ENCODE data around the gene C10orf105. TPM values are rescaled to one million over a fixed set of nuclear protein-coding genes. Genes with fewer than 3 reads are reported as not detected.
A peak's percentile ranks its signal among the peaks of the same experiment; 100 is the strongest.

C10orf105 gene
- total RNA-seq, 1 donor from 2014 or later, result 0.33 TPM

- no peaks in the 10 kb centered on the region for H3K9me3 Mint-ChIP-seq
- no peaks in the 10 kb centered on the region for H3K36me3 Mint-ChIP-seq (ENCODE audit: low read depth)
- H3K4me1 Mint-ChIP-seq, result peaks cover 22% of the 10 kb centered on the region
- no peaks in the 10 kb centered on the region for H3K27me3 Mint-ChIP-seq
- H3K4me3 Mint-ChIP-seq, result no peak overlapping the region
- no peak for DNase-seq
- no peak overlapping the region for H3K27ac Mint-ChIP-seq
- intact Hi-C loops (cut with micrococcal nuclease), result no loop called here
Measured at GRCh38 chr10:71701496-71702132, 18.0 kb downstream of the C10orf105 start.

GRCh38 chr10:71700731-71701368 is 18.7 kb downstream of the C10orf105 start:
- no peak for DNase-seq
- Mint-ChIP-seq H3K9me3 (no peaks in the 10 kb centered on the region), H3K36me3 (ENCODE audit: low read depth) (no peaks in the 10 kb centered on the region), H3K27me3 (no peaks in the 10 kb centered on the region), H3K27ac (no peak overlapping the region), H3K4me3 (no peak overlapping the region), H3K4me1 (peaks cover 23% of the 10 kb centered on the region)
- intact Hi-C loops (cut with micrococcal nuclease), result no loop called here

DNA sequence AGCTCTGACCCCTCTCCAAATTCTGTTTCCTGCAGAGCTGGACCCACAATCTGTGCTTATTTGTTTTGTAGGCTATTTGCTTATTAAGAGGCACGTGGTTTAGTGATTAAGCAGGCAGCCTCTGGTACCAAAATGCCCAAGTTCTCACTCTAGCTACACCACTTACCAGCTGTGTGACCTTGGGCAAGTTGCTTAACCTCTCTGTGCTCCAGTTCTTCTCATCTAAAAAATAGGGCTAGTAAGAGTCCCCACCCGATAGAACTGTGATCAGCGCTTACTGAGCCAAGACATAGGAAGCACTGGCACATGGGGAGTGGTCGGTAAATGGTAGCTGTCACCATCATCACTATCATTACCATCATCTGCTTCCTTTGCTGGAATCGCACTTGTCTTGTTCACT is 20.8 kb downstream of the C10orf105 start:
- Mint-ChIP-seq H3K36me3 (ENCODE audit: low read depth) (no peaks in the 10 kb centered on the region), H3K27ac (peak overlapping the region; percentile 48), H3K9me3 (no peaks in the 10 kb centered on the region), H3K4me3 (peak overlapping the region; percentile 37), H3K27me3 (no peaks in the 10 kb centered on the region), H3K4me1 (peaks cover 36% of the 10 kb centered on the region)
- intact Hi-C loops (cut with micrococcal nuclease), result loop anchor here (2.0 to 5.0 kb wide), 2 partner anchors 74 to 114 kb away; partner anchors contain the start of gene VSIR
- no peak for DNase-seq

DNA sequence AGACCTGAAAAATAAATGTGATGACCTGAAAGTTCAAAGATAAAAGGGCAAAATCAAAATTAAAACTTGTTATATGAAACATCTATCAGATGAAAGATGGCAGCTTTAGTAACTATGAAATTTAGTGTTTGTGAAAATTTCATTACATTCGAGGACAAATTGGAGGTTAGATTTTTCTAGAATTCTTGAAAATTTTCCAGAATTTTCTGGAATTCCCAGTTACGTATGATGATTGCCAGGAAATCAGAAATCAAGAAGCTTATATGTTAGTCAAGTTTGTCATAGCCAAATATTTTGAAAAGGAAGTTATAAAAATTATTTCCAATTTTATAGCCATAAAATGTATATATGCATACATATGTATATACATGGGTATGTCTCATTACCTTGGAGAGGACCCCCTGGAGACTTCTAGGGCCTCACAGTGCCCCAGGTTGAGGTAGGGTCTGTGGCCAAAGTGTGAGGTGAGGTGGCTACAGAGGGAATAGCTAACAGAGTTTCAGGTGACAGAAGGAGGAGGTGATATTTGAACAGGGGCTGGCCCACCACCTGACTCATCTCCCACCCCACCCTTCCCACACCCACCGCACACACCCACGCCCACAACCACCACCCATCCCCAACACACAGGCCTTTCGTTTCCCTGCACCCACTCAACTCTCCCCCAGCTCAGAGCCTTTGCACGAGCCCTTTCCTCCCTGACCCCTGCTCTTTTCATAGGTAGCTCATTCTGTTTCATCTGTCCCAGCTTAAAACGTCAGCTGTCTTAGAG is 21.5 kb downstream of the C10orf105 start:
- Mint-ChIP-seq H3K27ac (peak overlapping the region; percentile 48), H3K4me1 (peaks cover 39% of the 10 kb centered on the region), H3K36me3 (ENCODE audit: low read depth) (no peaks in the 10 kb centered on the region), H3K9me3 (no peaks in the 10 kb centered on the region), H3K4me3 (peak overlapping the region; percentile 37), H3K27me3 (no peaks in the 10 kb centered on the region)
- DNase-seq, result peak; percentile 67
- intact Hi-C loops (cut with micrococcal nuclease), result loop anchor here (1.0 to 5.0 kb wide), 4 partner anchors 28 to 383 kb away; partner anchors contain the start of gene VSIR

GRCh38 chr10:71696628-71697326 is 22.8 kb downstream of the C10orf105 start:
- Mint-ChIP-seq H3K4me3 (no peak overlapping the region), H3K27me3 (no peaks in the 10 kb centered on the region), H3K9me3 (no peaks in the 10 kb centered on the region), H3K36me3 (ENCODE audit: low read depth) (no peaks in the 10 kb centered on the region), H3K27ac (no peak overlapping the region), H3K4me1 (peaks cover 39% of the 10 kb centered on the region)
- intact Hi-C loops (cut with micrococcal nuclease), result loop anchor here (1.0 to 5.0 kb wide), 3 partner anchors 30 to 382 kb away; no protein-coding TSS in a partner anchor
- peak; percentile 90 for DNase-seq

GRCh38 chr10:71695502-71696476 is 23.8 kb downstream of the C10orf105 start:
- DNase-seq, result no peak
- intact Hi-C loops (cut with micrococcal nuclease), result loop anchor here (2.0 to 5.0 kb wide), 2 partner anchors 117 to 381 kb away; no protein-coding TSS in a partner anchor
- H3K9me3 Mint-ChIP-seq, result no peaks in the 10 kb centered on the region
- no peak overlapping the region for H3K4me3 Mint-ChIP-seq
- H3K4me1 Mint-ChIP-seq, result peaks cover 39% of the 10 kb centered on the region
- H3K27ac Mint-ChIP-seq, result no peak overlapping the region
- no peaks in the 10 kb centered on the region for H3K27me3 Mint-ChIP-seq
- H3K36me3 Mint-ChIP-seq (ENCODE audit: low read depth), result no peaks in the 10 kb centered on the region

DNA sequence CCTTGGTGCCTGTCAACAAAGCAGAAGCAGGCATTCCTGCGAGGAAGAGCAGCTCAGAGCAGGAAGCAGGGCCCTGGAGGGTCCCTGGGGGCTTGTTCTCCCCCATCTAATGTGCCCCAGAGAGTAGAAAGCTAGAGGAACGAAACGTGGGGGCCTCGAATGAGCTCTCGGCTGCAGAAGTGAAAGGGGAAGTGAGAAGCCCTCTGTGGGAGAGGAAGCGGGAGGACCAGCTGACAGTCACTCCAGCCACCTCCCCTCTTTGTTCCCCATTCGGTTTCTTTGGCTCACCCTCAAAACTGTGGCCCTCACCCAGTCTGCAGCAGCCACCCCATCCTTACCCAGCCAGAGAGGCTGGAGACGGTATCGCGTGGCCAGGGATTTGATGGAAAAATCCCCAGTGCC is 25.0 kb downstream of the C10orf105 start:
- Mint-ChIP-seq H3K36me3 (ENCODE audit: low read depth) (no peaks in the 10 kb centered on the region), H3K4me3 (peak overlapping the region; percentile 69), H3K4me1 (peaks cover 39% of the 10 kb centered on the region), H3K9me3 (no peaks in the 10 kb centered on the region), H3K27ac (peak overlapping the region; percentile 80), H3K27me3 (no peaks in the 10 kb centered on the region)
- peak; percentile 84 for DNase-seq
- intact Hi-C loops (cut with micrococcal nuclease), result no loop called here

DNA sequence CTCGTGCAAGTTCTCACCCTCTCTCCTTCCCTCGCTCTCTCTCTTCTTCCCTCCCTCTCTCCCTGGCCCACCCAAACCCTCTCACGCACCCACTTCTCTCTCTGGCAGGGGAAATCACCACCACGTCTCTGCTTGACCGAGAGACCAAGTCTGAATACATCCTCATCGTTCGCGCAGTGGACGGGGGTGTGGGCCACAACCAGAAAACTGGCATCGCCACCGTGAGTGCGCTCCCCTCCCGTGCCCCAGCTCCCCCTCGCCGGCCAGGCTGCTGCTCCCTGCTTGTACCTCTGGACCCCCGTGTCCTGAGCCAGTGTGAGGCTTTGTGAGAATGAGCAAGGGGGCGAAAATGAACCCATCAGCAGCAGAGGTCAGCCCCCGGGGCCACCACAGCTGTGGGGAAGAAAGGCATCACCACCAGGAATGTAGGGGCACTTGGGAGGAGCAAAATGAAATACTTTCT is 25.5 kb downstream of the C10orf105 start:
- Mint-ChIP-seq H3K4me3 (peak overlapping the region; percentile 69), H3K27ac (peak overlapping the region; percentile 80)
- intact Hi-C loops (cut with micrococcal nuclease), result no loop called here

GRCh38 chr10:71693377-71693776 is 26.2 kb downstream of the C10orf105 start:
- H3K27ac Mint-ChIP-seq, result no peak overlapping the region
- peaks cover 30% of the 10 kb centered on the region for H3K4me1 Mint-ChIP-seq
- intact Hi-C loops (cut with micrococcal nuclease), result no loop called here
- H3K27me3 Mint-ChIP-seq, result no peaks in the 10 kb centered on the region
- H3K9me3 Mint-ChIP-seq, result no peaks in the 10 kb centered on the region
- H3K4me3 Mint-ChIP-seq, result no peak overlapping the region
- no peak for DNase-seq
- no peaks in the 10 kb centered on the region for H3K36me3 Mint-ChIP-seq (ENCODE audit: low read depth)

More for the DNA sequence above, 25.5 kb downstream of the C10orf105 start:
- Mint-ChIP-seq H3K36me3 (ENCODE audit: low read depth) (no peaks in the 10 kb centered on the region), H3K9me3 (no peaks in the 10 kb centered on the region), H3K4me1 (peaks cover 35% of the 10 kb centered on the region), H3K27me3 (no peaks in the 10 kb centered on the region)
- DNase-seq, result no peak

DNA sequence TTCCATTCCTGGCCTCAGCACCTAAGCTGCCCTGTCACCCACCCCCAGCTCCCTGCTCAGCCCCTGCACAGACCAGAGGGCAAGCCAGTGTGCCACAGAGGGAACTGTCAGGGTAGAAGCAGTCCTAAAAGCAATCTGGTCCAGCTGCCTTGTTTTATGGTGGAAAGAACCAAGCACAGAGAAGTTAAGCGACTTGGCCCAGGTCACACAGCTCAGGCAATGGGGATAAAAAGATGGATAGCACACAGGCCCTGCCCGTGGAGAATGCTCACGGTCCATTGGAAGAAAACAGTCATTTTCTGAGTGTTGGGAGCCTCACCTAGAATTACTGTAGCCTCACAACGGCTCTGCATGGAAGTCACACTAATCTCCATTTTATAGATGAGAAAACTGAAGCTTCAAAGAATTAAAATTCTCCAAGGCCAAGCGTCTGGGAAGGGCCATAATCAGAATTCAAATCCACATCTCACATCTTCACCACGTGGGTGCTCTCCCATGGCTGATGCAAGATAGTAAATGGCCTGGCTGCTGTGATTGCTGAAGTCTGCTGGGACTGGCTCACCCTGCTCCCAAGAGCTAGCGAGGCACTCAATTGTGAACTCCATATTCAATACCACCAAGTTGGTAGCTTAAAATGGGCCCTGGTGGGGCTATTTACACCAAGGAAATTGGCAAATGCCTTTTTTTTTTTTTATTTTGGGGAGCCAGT is 26.8 kb downstream of the C10orf105 start:
- no peak for DNase-seq
- Mint-ChIP-seq H3K9me3 (peaks cover 5% of the 10 kb centered on the region), H3K27ac (no peak overlapping the region), H3K4me3 (no peak overlapping the region), H3K27me3 (no peaks in the 10 kb centered on the region), H3K4me1 (peaks cover 27% of the 10 kb centered on the region), H3K36me3 (ENCODE audit: low read depth) (peaks cover 4% of the 10 kb centered on the region)
- intact Hi-C loops (cut with micrococcal nuclease), result no loop called here

GRCh38 chr10:71691405-71691804 is 28.2 kb downstream of the C10orf105 start:
- H3K27ac Mint-ChIP-seq, result no peak overlapping the region
- peaks cover 4% of the 10 kb centered on the region for H3K36me3 Mint-ChIP-seq (ENCODE audit: low read depth)
- H3K9me3 Mint-ChIP-seq, result peaks cover 5% of the 10 kb centered on the region
- H3K4me1 Mint-ChIP-seq, result peaks cover 17% of the 10 kb centered on the region
- H3K4me3 Mint-ChIP-seq, result no peak overlapping the region
- intact Hi-C loops (cut with micrococcal nuclease), result no loop called here
- H3K27me3 Mint-ChIP-seq, result no peaks in the 10 kb centered on the region
- no peak for DNase-seq

DNA sequence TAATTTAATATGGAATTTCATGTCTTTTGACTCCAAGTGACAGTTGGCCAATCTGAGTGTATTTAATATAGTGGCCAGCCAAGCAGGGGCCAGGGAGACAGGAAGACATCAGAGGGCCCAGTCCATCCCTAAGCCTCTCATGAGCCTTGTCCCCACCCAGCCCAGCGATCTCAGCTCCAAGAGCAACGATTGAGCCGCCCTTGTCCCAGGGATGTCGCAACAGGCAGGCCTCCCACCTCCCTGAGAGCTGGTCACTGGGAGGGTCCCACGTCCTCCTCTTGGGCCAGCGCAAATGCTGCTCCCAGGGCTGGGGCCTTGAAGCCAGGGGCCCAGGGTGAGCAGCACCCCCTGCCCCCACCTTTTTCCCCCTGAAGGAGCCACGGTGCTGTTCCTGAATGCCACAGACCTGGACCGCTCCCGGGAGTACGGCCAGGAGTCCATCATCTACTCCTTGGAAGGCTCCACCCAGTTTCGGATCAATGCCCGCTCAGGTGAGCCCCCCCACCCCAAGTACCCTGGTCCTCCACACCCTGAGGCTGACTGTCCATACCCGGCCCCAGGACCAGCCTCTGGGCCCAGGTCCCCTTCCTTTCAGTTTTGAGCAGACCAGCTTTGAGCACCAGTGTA is 29.4 kb downstream of the C10orf105 start:
- H3K36me3 Mint-ChIP-seq (ENCODE audit: low read depth), result peaks cover 4% of the 10 kb centered on the region
- DNase-seq, result no peak
- H3K4me3 Mint-ChIP-seq, result no peak overlapping the region
- no peak overlapping the region for H3K27ac Mint-ChIP-seq
- peaks cover 5% of the 10 kb centered on the region for H3K9me3 Mint-ChIP-seq
- H3K4me1 Mint-ChIP-seq, result peaks cover 16% of the 10 kb centered on the region
- intact Hi-C loops (cut with micrococcal nuclease), result no loop called here
- H3K27me3 Mint-ChIP-seq, result no peaks in the 10 kb centered on the region

All from activated CD4-positive, alpha-beta T cell treated with anti-CD3 and anti-CD28 coated beads, Interleukin-2, amount 10 ng/mL, durations not matched to agents 24 days and 14 days (primary cell).